ENCODE measurements around the gene DHX15.
"Not testable (repeated sequence)": the region's sequence is repeated elsewhere in the genome, so short reads cannot be mapped to it uniquely, and the experiment has no call there.

The DHX15 gene

GRCh38 chr4:24544208-24544988, 40.0 kb downstream of the DHX15 start:
- DNase-seq (ENCODE audit: low spot score): no peak

- DNase-seq (ENCODE audit: low spot score): no peak
Observed at GRCh38 chr4:24537025-24537424, 47.3 kb downstream of the DHX15 start.

GRCh38 chr4:24535399-24535798, 49.0 kb downstream of the DHX15 start:
- no peak for DNase-seq (ENCODE audit: low spot score)

- no peak for DNase-seq (ENCODE audit: low spot score)
Observed at GRCh38 chr4:24533364-24533763, 51.0 kb downstream of the DHX15 start.

- no peak for DNase-seq (ENCODE audit: low spot score)
Observed at GRCh38 chr4:24529555-24529954, 54.8 kb downstream of the DHX15 start.

GRCh38 chr4:24527371-24527770, 57.0 kb downstream of the DHX15 start:
- DNase-seq (ENCODE audit: low spot score): no peak

GRCh38 chr4:24521544-24521943, 62.8 kb downstream of the DHX15 start:
- DNase-seq (ENCODE audit: low spot score): no peak

- no peak for DNase-seq (ENCODE audit: low spot score)
Observed at GRCh38 chr4:24519649-24520048, 64.7 kb downstream of the DHX15 start.

- no peak for DNase-seq (ENCODE audit: low spot score)
Observed at GRCh38 chr4:24517676-24518075, 66.7 kb downstream of the DHX15 start.

- no peak for DNase-seq (ENCODE audit: low spot score)
Observed at GRCh38 chr4:24516926-24517325, 67.4 kb downstream of the DHX15 start.

- no peak for DNase-seq (ENCODE audit: low spot score)
Observed at GRCh38 chr4:24515698-24516097, 68.7 kb downstream of the DHX15 start.

- DNase-seq (ENCODE audit: low spot score): no peak
Observed at GRCh38 chr4:24514808-24515207, 69.5 kb downstream of the DHX15 start.

GRCh38 chr4:24513718-24514117, 70.6 kb downstream of the DHX15 start:
- DNase-seq (ENCODE audit: low spot score): no peak

- DNase-seq (ENCODE audit: low spot score): no peak
Observed at GRCh38 chr4:24511371-24512063, 72.8 kb downstream of the DHX15 start.

- no peak for DNase-seq (ENCODE audit: low spot score)
Observed at GRCh38 chr4:24510091-24510490, 74.3 kb downstream of the DHX15 start.

- no peak for DNase-seq (ENCODE audit: low spot score)
Observed at GRCh38 chr4:24508541-24508940, 75.8 kb downstream of the DHX15 start.

GRCh38 chr4:24507439-24507838, 76.9 kb downstream of the DHX15 start:
- DNase-seq (ENCODE audit: low spot score): no peak

GRCh38 chr4:24503090-24503489, 81.3 kb downstream of the DHX15 start:
- DNase-seq (ENCODE audit: low spot score): not testable (repeated sequence)

GRCh38 chr4:24497221-24497620, 87.1 kb downstream of the DHX15 start:
- no peak for DNase-seq (ENCODE audit: low spot score)

- no peak for DNase-seq (ENCODE audit: low spot score)
Observed at GRCh38 chr4:24496597-24496996, 87.8 kb downstream of the DHX15 start.

GRCh38 chr4:24495388-24495787, 89.0 kb downstream of the DHX15 start:
- no peak for DNase-seq (ENCODE audit: low spot score)

GRCh38 chr4:24489870-24490269, 94.5 kb downstream of the DHX15 start:
- DNase-seq (ENCODE audit: low spot score): no peak

GRCh38 chr4:24488399-24489164, 95.8 kb downstream of the DHX15 start:
- peak; percentile 88 for DNase-seq (ENCODE audit: low spot score)

All from AG08395 (cell line).